Measurements from ENCODE around the gene LONP2.

GRCh38 chr16:48310908-48311641 is 67.0 kb downstream of the LONP2 start:
- TF ChIP-seq SIN3A (IDR thresholded peaks at IDR 0.05; ENCODE audit: borderline replicate concordance, low read depth, low read length) = no peak
- TF ChIP-seq HOXA3 (CRISPR knock-in tag; IDR thresholded peaks at IDR 0.05) = no peak
- TF ChIP-seq SRY (CRISPR knock-in tag; IDR thresholded peaks at IDR 0.05) = no peak
- no peak for TF ChIP-seq KAT7 (CRISPR knock-in tag; IDR thresholded peaks at IDR 0.05; ENCODE audit: borderline replicate concordance)
- TF ChIP-seq CTCF (CRISPR knock-in tag; IDR thresholded peaks at IDR 0.05) = no peak
- TF ChIP-seq SIX4 (CRISPR knock-in tag; IDR thresholded peaks at IDR 0.05) = no peak
- no peak for TF ChIP-seq NFATC3 (CRISPR knock-in tag; IDR thresholded peaks at IDR 0.05)
- no peak for TF ChIP-seq ZFP82 (CRISPR knock-in tag; IDR thresholded peaks at IDR 0.05; ENCODE audit: borderline replicate concordance)
- no peak for TF ChIP-seq EED (CRISPR knock-in tag; IDR thresholded peaks at IDR 0.05)
- no peak for TF ChIP-seq YEATS2 (CRISPR knock-in tag; IDR thresholded peaks at IDR 0.05; ENCODE audit: borderline replicate concordance)
